H9 (cell line): ENCODE measurements around the gene JKAMP. TPM values are rescaled to one million over a fixed set of nuclear protein-coding genes. Genes with fewer than 3 reads are reported as not detected.

Source experiments
- DNase-seq: peaks from one replicate; pipeline ENCODE4 v3.0.0-alpha.2; 2017
- H2AFZ ChIP-seq: one replicate; pipeline ENCODE4 v1.6.1; 2013; ENCODE audit warnings: mild to moderate bottlenecking, low read length, control low read depth, moderate library complexity
- H2AK5ac ChIP-seq: 2 replicates; pipeline ENCODE4 v1.6.1; 2013; ENCODE audit warnings: low read length, control low read depth, mixed read lengths; ENCODE audit not compliant: insufficient read length
- H2BK120ac ChIP-seq: one replicate; pipeline ENCODE4 v1.6.1; 2013; ENCODE audit warnings: low read depth, mild to moderate bottlenecking, low read length, control low read depth, inconsistent platforms; ENCODE audit not compliant: poor library complexity, severe bottlenecking
- H2BK12ac ChIP-seq: 2 replicates; pipeline ENCODE4 v1.6.1; 2013; ENCODE audit warnings: low read length, control low read depth, mixed read lengths, low read depth; ENCODE audit not compliant: insufficient read length
- H2BK15ac ChIP-seq: 2 replicates; pipeline ENCODE4 v1.6.1; 2013; ENCODE audit warnings: low read depth, low read length, control low read depth
- H2BK20ac ChIP-seq: one replicate; pipeline ENCODE4 v1.6.1; 2013; ENCODE audit warnings: low read depth, mild to moderate bottlenecking, low read length, control low read depth, inconsistent platforms; ENCODE audit not compliant: poor library complexity, severe bottlenecking
- H2BK5ac ChIP-seq: 2 replicates; pipeline ENCODE4 v1.6.1; 2013; ENCODE audit warnings: low read length, control low read depth, mixed read lengths; ENCODE audit not compliant: insufficient read length
- H3K14ac ChIP-seq: 2 replicates; pipeline ENCODE4 v1.6.1; 2013; ENCODE audit warnings: low read length, control low read depth; ENCODE audit not compliant: insufficient read depth
- H3K18ac ChIP-seq: 2 replicates; pipeline ENCODE4 v1.6.1; 2013; ENCODE audit warnings: low read depth, mild to moderate bottlenecking, mixed read lengths, low read length, control low read depth; ENCODE audit not compliant: insufficient read length
- H3K23ac ChIP-seq: 2 replicates; pipeline ENCODE4 v1.6.1; 2013; ENCODE audit warnings: low read length, control low read depth, mixed read lengths, low read depth; ENCODE audit not compliant: insufficient read length
- H3K23me2 ChIP-seq: 2 replicates; pipeline ENCODE4 v1.6.1; 2013; ENCODE audit warnings: low read depth, mild to moderate bottlenecking, mixed read lengths, low read length, control low read depth; ENCODE audit not compliant: insufficient read length, poor library complexity, severe bottlenecking
- H3K27ac ChIP-seq: 2 replicates; pipeline ENCODE4 v1.5.1; 2013; ENCODE audit warnings: low read length, control low read depth, mixed read lengths, low read depth; ENCODE audit not compliant: insufficient read length
- H3K27me3 ChIP-seq: 2 replicates; pipeline ENCODE4 v1.6.1; 2013; ENCODE audit warnings: low read length, control low read depth, inconsistent platforms; ENCODE audit not compliant: insufficient read depth
- H3K4ac ChIP-seq: 2 replicates; pipeline ENCODE4 v1.6.1; 2013; ENCODE audit warnings: low read depth, mild to moderate bottlenecking, control low read depth, inconsistent platforms, low read length, moderate library complexity
- H3K4me1 ChIP-seq: 2 replicates; pipeline ENCODE4 v1.6.1; 2013; ENCODE audit warnings: low read length, control low read depth, inconsistent platforms; ENCODE audit not compliant: insufficient read depth
- H3K4me2 ChIP-seq: 2 replicates; pipeline ENCODE4 v1.6.1; 2013; ENCODE audit warnings: low read length, control low read depth, mixed read lengths; ENCODE audit not compliant: insufficient read length, insufficient read depth
- H3K56ac ChIP-seq: 2 replicates; pipeline ENCODE4 v1.6.1; 2013; ENCODE audit warnings: low read depth, mild to moderate bottlenecking, mixed read lengths, low read length, control low read depth; ENCODE audit not compliant: insufficient read length
- H3K79me1 ChIP-seq: 2 replicates; pipeline ENCODE4 v1.6.1; 2013; ENCODE audit warnings: low read depth, mild to moderate bottlenecking, moderate library complexity, low read length, control low read depth, inconsistent platforms; ENCODE audit not compliant: insufficient read depth, poor library complexity, severe bottlenecking
- H3K79me2 ChIP-seq: 2 replicates; pipeline ENCODE4 v1.6.1; 2013; ENCODE audit warnings: low read length, control low read depth, inconsistent platforms; ENCODE audit not compliant: insufficient read depth
- H3K9ac ChIP-seq: 2 replicates; pipeline ENCODE4 v1.6.1; 2013; ENCODE audit warnings: low read length, control low read depth, mixed read lengths; ENCODE audit not compliant: insufficient read length; ENCODE audit errors: extremely low read depth
- H3K9me3 ChIP-seq: one replicate; pipeline ENCODE4 v1.6.1; 2013; ENCODE audit warnings: low read depth, low read length, inconsistent platforms; ENCODE audit not compliant: control insufficient read depth
- H3T11ph ChIP-seq: one replicate; pipeline ENCODE4 v1.6.1; 2013; ENCODE audit warnings: mild to moderate bottlenecking, low read length, control low read depth, inconsistent platforms
- H4K20me1 ChIP-seq: one replicate; pipeline ENCODE4 v1.6.1; 2013; ENCODE audit not compliant: control insufficient read depth, insufficient read length, insufficient read depth
- H4K5ac ChIP-seq: 2 replicates; pipeline ENCODE4 v1.6.1; 2013; ENCODE audit warnings: low read depth, mild to moderate bottlenecking, mixed read lengths, low read length, control low read depth; ENCODE audit not compliant: insufficient read length
- H4K8ac ChIP-seq: replicated peaks from 2 replicates; pipeline ENCODE4 v1.6.1; 2013; ENCODE audit warnings: low read length, control low read depth, mixed read lengths, low read depth; ENCODE audit not compliant: insufficient read length
- H4K91ac ChIP-seq: 2 replicates; pipeline ENCODE4 v1.6.1; 2013; ENCODE audit warnings: low read depth, mild to moderate bottlenecking, moderate library complexity, mixed read lengths, low read length, control low read depth; ENCODE audit not compliant: insufficient read length
- H3K27ac Mint-ChIP-seq, 3 experiments: 2 replicates in 2 of 3; 3 replicates in 1 of 3; pipeline ENCODE4 v1.8.0; 2020 to 2021; ENCODE audit warnings: mixed read lengths in 3 of 3, mild to moderate bottlenecking in 1 of 3, moderate library complexity in 1 of 3
- H3K27me3 Mint-ChIP-seq: 2 replicates; pipeline ENCODE4 v1.8.0; 2021; ENCODE audit warnings: low read depth, mild to moderate bottlenecking, moderate library complexity, mixed read lengths
- H3K36me3 Mint-ChIP-seq, 3 experiments: 2 replicates in 2 of 3; 3 replicates in 1 of 3; pipeline ENCODE4 v1.8.0; 2020 to 2021; ENCODE audit warnings: low read depth in 3 of 3, mixed read lengths in 3 of 3; ENCODE audit not compliant: insufficient read depth in 1 of 3
- H3K4me1 Mint-ChIP-seq, 2 experiments: 2 replicates each; pipeline ENCODE4 v1.8.0; 2020; ENCODE audit warnings: mixed read lengths in 2 of 2
- H3K4me3 Mint-ChIP-seq, 2 experiments: 2 replicates in 1 of 2; 3 replicates in 1 of 2; pipeline ENCODE4 v1.8.0; 2020 to 2021; ENCODE audit warnings: mild to moderate bottlenecking in 2 of 2, mixed read lengths in 2 of 2, moderate library complexity in 1 of 2
- H3K9me3 Mint-ChIP-seq, 2 experiments: 2 replicates in 1 of 2; 3 replicates in 1 of 2; pipeline ENCODE4 v1.8.0; 2020; ENCODE audit warnings: mild to moderate bottlenecking in 2 of 2, mixed read lengths in 2 of 2, moderate library complexity in 1 of 2
- WGBS: extraction: QIAGEN DNeasy Blood & Tissue Kit; methylation state at CpG from one replicate; pipeline ENCODE4 v1.1.7; 2013; ENCODE audit warnings: missing lambda C conversion rate, low lambda C conversion rate, mixed read lengths; ENCODE audit not compliant: insufficient read length; ENCODE audit errors: extremely low coverage; 5-methylcytosine and 5-hydroxymethylcytosine counted together
- total RNA-seq: library from RNA; stranded (reverse); gene quantifications from 2 replicates; pipeline ENCODE4 v1.2.1, GENCODE V29; 2021
- TF ChIP-seq, protein P1 (sequence below): fragments of 200-600 bp; sonication (generic); conservative IDR thresholded peaks from 3 replicates; pipeline ENCODE4 v1.8.0; 2021; ENCODE audit warnings: antibody characterized with exemption, mild to moderate bottlenecking

The JKAMP gene
- total RNA-seq, 1 experiment from 2014 or later, result 33.8 TPM

GRCh38 chr14:59511916-59512575 lies 27.7 kb downstream of the JKAMP start:
- H3K9ac ChIP-seq, result no peak overlapping the region
- H3K79me2 ChIP-seq, result no peaks in the 10 kb centered on the region
- Mint-ChIP-seq H3K36me3 (peaks cover 3 to 23% (median 15%) of the 10 kb centered on the region in 3 experiments), H3K9me3 (peaks cover 15 to 23% of the 10 kb centered on the region in 2 experiments), H3K4me1 (peaks cover 17 to 18% of the 10 kb centered on the region in 2 experiments), H3K27me3 (peaks cover 6% of the 10 kb centered on the region; the same call in 1 of the 2 replicates), H3K4me3 (no peak overlapping the region), H3K27ac (no peak overlapping the region)
- no peak overlapping the region for H3K23ac ChIP-seq
- WGBS, result no CpG with 5 or more reads among the region's 4 CpGs
- H4K5ac ChIP-seq, result no peak overlapping the region
- no peaks in the 10 kb centered on the region for H3K79me1 ChIP-seq
- H3K9me3 ChIP-seq, result no peaks in the 10 kb centered on the region
- no peak overlapping the region for H3K14ac ChIP-seq
- DNase-seq, result peak; percentile 71
- no peak overlapping the region for H4K91ac ChIP-seq
- H3K4me2 ChIP-seq, result no peak overlapping the region
- H2BK5ac ChIP-seq, result no peak overlapping the region
- no peak overlapping the region for H3K56ac ChIP-seq
- no peak overlapping the region for H3K18ac ChIP-seq
- H3T11ph ChIP-seq, result no peak overlapping the region
- H2AFZ ChIP-seq, result no peak overlapping the region
- H3K4ac ChIP-seq, result no peak overlapping the region
- no peak overlapping the region for H2BK15ac ChIP-seq
- H2BK120ac ChIP-seq, result no peak overlapping the region
- H2BK12ac ChIP-seq, result no peak overlapping the region
- no peak overlapping the region for H3K27ac ChIP-seq
- no peak overlapping the region for H2AK5ac ChIP-seq
- no peaks in the 10 kb centered on the region for H3K23me2 ChIP-seq
- H2BK20ac ChIP-seq, result no peak overlapping the region
- H3K4me1 ChIP-seq, result no peaks in the 10 kb centered on the region
- no peaks in the 10 kb centered on the region for H4K20me1 ChIP-seq
- H4K8ac ChIP-seq, result no peak overlapping the region
- TF ChIP-seq, protein P1, sequence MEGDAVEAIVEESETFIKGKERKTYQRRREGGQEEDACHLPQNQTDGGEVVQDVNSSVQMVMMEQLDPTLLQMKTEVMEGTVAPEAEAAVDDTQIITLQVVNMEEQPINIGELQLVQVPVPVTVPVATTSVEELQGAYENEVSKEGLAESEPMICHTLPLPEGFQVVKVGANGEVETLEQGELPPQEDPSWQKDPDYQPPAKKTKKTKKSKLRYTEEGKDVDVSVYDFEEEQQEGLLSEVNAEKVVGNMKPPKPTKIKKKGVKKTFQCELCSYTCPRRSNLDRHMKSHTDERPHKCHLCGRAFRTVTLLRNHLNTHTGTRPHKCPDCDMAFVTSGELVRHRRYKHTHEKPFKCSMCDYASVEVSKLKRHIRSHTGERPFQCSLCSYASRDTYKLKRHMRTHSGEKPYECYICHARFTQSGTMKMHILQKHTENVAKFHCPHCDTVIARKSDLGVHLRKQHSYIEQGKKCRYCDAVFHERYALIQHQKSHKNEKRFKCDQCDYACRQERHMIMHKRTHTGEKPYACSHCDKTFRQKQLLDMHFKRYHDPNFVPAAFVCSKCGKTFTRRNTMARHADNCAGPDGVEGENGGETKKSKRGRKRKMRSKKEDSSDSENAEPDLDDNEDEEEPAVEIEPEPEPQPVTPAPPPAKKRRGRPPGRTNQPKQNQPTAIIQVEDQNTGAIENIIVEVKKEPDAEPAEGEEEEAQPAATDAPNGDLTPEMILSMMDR, result peak; percentile 85
- no peaks in the 10 kb centered on the region for H3K27me3 ChIP-seq
